ENCODE results near the gene MITF. TPM values are rescaled to one million over a fixed set of nuclear protein-coding genes. Genes with fewer than 3 reads are reported as not detected.

Gene MITF, protein sequence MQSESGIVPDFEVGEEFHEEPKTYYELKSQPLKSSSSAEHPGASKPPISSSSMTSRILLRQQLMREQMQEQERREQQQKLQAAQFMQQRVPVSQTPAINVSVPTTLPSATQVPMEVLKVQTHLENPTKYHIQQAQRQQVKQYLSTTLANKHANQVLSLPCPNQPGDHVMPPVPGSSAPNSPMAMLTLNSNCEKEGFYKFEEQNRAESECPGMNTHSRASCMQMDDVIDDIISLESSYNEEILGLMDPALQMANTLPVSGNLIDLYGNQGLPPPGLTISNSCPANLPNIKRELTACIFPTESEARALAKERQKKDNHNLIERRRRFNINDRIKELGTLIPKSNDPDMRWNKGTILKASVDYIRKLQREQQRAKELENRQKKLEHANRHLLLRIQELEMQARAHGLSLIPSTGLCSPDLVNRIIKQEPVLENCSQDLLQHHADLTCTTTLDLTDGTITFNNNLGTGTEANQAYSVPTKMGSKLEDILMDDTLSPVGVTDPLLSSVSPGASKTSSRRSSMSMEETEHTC
- not detected in 2 replicates for polyA plus RNA-seq
- polyA minus RNA-seq: not detected in 2 replicates

DNA sequence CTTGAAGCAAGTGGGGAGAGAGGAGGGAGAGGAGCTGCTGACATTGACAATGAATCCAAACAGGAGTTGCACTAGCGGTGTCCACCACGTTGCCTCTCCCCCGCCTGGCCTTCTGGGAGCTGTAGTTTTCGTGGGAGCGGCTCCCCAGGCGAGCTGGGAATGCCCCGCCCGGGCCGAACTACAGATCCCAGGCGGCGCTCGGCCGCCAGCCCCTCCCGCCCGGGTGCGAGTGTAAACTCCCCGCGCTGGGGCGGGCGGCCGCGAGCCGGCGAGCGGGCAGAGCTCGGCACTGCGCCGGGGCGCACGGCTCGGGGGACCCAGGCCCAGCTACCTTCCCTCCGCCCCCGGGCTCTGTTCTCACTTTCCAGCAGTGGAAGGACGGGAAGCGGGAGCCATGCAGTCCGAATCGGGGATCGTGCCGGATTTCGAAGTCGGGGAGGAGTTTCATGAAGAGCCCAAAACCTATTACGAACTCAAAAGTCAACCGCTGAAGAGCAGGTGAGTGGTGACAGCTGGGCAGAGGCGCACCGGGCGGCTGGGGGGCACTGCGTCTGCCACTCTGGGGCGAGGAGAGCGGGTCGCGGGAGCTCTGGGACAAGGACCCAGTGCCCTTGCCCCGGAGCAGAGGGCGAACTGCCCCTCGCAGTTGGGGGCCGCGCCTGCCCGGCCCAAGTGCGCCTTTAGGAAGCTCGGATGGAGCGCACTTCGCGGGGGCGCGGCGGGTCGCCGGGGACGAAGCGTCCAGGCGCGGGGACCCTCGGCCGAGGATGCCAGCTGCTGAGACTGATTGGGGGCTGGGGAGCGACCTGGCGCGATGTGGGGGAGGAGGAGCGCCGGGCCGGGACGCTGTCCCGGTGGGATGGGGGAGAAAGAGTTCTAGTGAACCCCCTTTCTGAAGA lies at the start of gene MITF:
MITF (plus strand) TSS at position 261 of the 899 bp plus-strand sequence; CDS start at position 395, 134 bp downstream.
- H3K4me3 ChIP-seq (ENCODE audit: low read length): peak within 1 kb of the TSS; percentile 79
- H3K4me2 ChIP-seq (ENCODE audit: low read length): peak within 1 kb of the TSS; percentile 86
- TF ChIP-seq, protein P1, sequence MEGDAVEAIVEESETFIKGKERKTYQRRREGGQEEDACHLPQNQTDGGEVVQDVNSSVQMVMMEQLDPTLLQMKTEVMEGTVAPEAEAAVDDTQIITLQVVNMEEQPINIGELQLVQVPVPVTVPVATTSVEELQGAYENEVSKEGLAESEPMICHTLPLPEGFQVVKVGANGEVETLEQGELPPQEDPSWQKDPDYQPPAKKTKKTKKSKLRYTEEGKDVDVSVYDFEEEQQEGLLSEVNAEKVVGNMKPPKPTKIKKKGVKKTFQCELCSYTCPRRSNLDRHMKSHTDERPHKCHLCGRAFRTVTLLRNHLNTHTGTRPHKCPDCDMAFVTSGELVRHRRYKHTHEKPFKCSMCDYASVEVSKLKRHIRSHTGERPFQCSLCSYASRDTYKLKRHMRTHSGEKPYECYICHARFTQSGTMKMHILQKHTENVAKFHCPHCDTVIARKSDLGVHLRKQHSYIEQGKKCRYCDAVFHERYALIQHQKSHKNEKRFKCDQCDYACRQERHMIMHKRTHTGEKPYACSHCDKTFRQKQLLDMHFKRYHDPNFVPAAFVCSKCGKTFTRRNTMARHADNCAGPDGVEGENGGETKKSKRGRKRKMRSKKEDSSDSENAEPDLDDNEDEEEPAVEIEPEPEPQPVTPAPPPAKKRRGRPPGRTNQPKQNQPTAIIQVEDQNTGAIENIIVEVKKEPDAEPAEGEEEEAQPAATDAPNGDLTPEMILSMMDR (IDR thresholded peaks at IDR 0.05; ENCODE audit: poor library complexity, severe bottlenecking): peak; percentile 7
- TF ChIP-seq RAD21 (conservative IDR thresholded peaks at IDR 0.05) (no peak), SMC3 (conservative IDR thresholded peaks at IDR 0.05; ENCODE audit: poor library complexity) (no peak), MXI1 (conservative IDR thresholded peaks at IDR 0.05; ENCODE audit: poor library complexity, severe bottlenecking) (peak; percentile 59), POLR2AphosphoS5 (IDR thresholded peaks at IDR 0.05) (no peak), TAF1 (IDR thresholded peaks at IDR 0.05; ENCODE audit: low read depth) (no peak)
- TF ChIP-seq, protein P2, sequence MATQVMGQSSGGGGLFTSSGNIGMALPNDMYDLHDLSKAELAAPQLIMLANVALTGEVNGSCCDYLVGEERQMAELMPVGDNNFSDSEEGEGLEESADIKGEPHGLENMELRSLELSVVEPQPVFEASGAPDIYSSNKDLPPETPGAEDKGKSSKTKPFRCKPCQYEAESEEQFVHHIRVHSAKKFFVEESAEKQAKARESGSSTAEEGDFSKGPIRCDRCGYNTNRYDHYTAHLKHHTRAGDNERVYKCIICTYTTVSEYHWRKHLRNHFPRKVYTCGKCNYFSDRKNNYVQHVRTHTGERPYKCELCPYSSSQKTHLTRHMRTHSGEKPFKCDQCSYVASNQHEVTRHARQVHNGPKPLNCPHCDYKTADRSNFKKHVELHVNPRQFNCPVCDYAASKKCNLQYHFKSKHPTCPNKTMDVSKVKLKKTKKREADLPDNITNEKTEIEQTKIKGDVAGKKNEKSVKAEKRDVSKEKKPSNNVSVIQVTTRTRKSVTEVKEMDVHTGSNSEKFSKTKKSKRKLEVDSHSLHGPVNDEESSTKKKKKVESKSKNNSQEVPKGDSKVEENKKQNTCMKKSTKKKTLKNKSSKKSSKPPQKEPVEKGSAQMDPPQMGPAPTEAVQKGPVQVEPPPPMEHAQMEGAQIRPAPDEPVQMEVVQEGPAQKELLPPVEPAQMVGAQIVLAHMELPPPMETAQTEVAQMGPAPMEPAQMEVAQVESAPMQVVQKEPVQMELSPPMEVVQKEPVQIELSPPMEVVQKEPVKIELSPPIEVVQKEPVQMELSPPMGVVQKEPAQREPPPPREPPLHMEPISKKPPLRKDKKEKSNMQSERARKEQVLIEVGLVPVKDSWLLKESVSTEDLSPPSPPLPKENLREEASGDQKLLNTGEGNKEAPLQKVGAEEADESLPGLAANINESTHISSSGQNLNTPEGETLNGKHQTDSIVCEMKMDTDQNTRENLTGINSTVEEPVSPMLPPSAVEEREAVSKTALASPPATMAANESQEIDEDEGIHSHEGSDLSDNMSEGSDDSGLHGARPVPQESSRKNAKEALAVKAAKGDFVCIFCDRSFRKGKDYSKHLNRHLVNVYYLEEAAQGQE (IDR thresholded peaks at IDR 0.05; ENCODE audit: borderline replicate concordance): no peak
- H2AFZ ChIP-seq (ENCODE audit: low read depth, low read length): no peak within 1 kb of the TSS
- no peak within 1 kb of the TSS for H3K27ac ChIP-seq (ENCODE audit: low read length)
- no peaks in the 10 kb centered on the region for H3K36me3 ChIP-seq (ENCODE audit: insufficient read depth, low read length)
- no peaks in the 10 kb centered on the region for H4K20me1 ChIP-seq (ENCODE audit: insufficient read depth)
- H3K9me3 ChIP-seq (ENCODE audit: low read length): no peaks in the 10 kb centered on the region
- H3K9me2 ChIP-seq (ENCODE audit: insufficient read depth, low read length): no peaks in the 10 kb centered on the region
- peak within 1 kb of the TSS; percentile 22 for H3K9ac ChIP-seq (ENCODE audit: low read length)
- H3F3A ChIP-seq (ENCODE audit: insufficient read depth, low read length, poor library complexity, severe bottlenecking): no peaks in the 10 kb centered on the region
- H3K27me3 ChIP-seq (ENCODE audit: insufficient read depth, low read depth, low read length): peaks cover 63% of the 10 kb centered on the region
- no peaks in the 10 kb centered on the region for H3K79me2 ChIP-seq (replicated peaks; ENCODE audit: insufficient read depth, low read length)

DNA sequence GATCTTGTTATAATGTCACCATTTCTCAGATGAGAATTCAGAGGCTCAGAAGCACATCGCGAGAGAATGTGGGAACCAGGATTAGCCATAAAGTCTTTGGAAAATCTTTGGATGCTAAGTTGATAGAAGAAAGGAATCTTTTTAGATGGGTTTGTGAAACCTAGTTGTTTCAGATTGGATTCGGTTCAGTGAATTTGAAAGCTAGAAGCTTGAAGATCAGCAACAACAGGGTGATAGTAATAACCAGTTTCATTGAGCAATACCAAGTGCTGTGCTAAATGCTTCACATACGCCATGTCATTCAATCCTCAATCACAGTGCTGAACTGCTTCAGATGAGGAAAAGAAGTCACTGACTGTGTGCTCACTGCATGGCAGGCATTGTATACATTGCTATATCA lies 47.4 kb upstream of the MITF start:
- Histone ChIP-seq H3K4me2 (ENCODE audit: low read length) (no peak overlapping the region), H3F3A (ENCODE audit: insufficient read depth, low read length, poor library complexity, severe bottlenecking) (no peaks in the 10 kb centered on the region), H2AFZ (ENCODE audit: low read depth, low read length) (no peak overlapping the region), H4K20me1 (ENCODE audit: insufficient read depth) (no peaks in the 10 kb centered on the region), H3K36me3 (ENCODE audit: insufficient read depth, low read length) (no peaks in the 10 kb centered on the region), H3K9me2 (ENCODE audit: insufficient read depth, low read length) (no peaks in the 10 kb centered on the region), H3K9me3 (ENCODE audit: low read length) (no peaks in the 10 kb centered on the region), H3K27me3 (ENCODE audit: insufficient read depth, low read depth, low read length) (no peaks in the 10 kb centered on the region), H3K27ac (ENCODE audit: low read length) (no peak overlapping the region), H3K4me3 (ENCODE audit: low read length) (no peak overlapping the region), H3K9ac (ENCODE audit: low read length) (no peak overlapping the region), H3K79me2 (replicated peaks; ENCODE audit: insufficient read depth, low read length) (no peaks in the 10 kb centered on the region)
- TF ChIP-seq, protein P2 (IDR thresholded peaks at IDR 0.05; ENCODE audit: borderline replicate concordance): no peak
- TF ChIP-seq POLR2AphosphoS5 (IDR thresholded peaks at IDR 0.05) (no peak), SMC3 (conservative IDR thresholded peaks at IDR 0.05; ENCODE audit: poor library complexity) (no peak), EP300 (conservative IDR thresholded peaks at IDR 0.05; ENCODE audit: poor library complexity, severe bottlenecking) (no peak), MXI1 (conservative IDR thresholded peaks at IDR 0.05; ENCODE audit: poor library complexity, severe bottlenecking) (no peak), TAF1 (IDR thresholded peaks at IDR 0.05; ENCODE audit: low read depth) (no peak), EZH2 (IDR thresholded peaks at IDR 0.05; ENCODE audit: borderline replicate concordance, insufficient read depth, low read length, poor library complexity, severe bottlenecking) (no peak)
- TF ChIP-seq, protein P1 (IDR thresholded peaks at IDR 0.05; ENCODE audit: poor library complexity, severe bottlenecking): no peak
